Neural progenitor cell (in vitro differentiated cells): ENCODE measurements around the gene SDK1.

Experiments
- EZH2 ChIP-seq: fragments of 200-600 bp; sonication (generic); IDR thresholded peaks from 2 replicates; pipeline ENCODE4 v1.6.1; 2017; ENCODE audit warnings: antibody characterized with exemption, mild to moderate bottlenecking, moderate library complexity
- EZH2phosphoT487 ChIP-seq: fragments of 200-600 bp; sonication (generic); IDR thresholded peaks from 2 replicates; pipeline ENCODE4 v1.6.1; 2017; ENCODE audit warnings: antibody characterized with exemption

DNA sequence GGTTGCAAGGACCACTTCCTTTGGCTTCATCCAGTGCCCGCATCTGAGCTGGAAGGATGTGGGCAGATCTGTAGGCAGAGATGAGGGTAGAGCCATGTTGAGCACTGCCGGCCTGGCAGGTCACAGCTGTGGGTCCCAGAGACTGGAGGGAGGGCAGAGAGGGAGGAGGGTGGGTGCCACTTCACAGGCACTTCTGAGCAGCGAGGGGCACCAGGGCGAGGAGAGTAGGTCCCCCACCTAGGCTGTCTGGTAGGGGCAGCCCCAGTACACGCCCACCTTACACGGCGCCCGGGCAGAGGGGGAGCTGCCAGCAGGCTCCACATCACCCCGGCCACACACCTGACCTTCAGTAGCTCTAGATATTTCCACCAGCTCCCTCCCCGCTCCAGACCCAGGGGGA, 908.1 kb downstream of the SDK1 start:
- TF ChIP-seq EZH2 (no peak), EZH2phosphoT487 (no peak)
